ENCODE data around the gene LAG3. TPM values are rescaled to one million over a fixed set of nuclear protein-coding genes. Genes with fewer than 3 reads are reported as not detected.
A peak's percentile ranks its signal among the peaks of the same experiment; 100 is the strongest.

The LAG3 gene
- total RNA-seq, 1 experiment from 2014 or later: 2.6 TPM

DNA sequence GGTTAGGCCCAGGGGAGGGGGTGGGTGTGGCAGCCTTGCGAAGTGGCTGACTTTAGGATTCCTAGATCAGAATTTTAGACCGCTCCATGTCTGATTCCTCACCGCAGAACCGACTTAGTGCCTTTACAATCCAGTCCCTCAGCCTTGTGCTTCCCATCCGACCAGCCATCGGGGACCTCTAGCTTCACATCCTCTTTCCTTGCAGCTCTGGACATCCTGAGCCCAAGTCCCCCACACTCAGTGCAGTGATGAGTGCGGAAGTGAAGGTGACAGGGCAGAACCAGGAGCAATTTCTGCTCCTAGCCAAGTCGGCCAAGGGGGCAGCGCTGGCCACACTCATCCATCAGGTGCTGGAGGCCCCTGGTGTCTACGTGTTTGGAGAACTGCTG lies 47.9 kb upstream of the LAG3 start (continued):
- TF ChIP-seq, protein P1, sequence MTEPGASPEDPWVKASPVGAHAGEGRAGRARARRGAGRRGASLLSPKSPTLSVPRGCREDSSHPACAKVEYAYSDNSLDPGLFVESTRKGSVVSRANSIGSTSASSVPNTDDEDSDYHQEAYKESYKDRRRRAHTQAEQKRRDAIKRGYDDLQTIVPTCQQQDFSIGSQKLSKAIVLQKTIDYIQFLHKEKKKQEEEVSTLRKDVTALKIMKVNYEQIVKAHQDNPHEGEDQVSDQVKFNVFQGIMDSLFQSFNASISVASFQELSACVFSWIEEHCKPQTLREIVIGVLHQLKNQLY (CRISPR knock-in tag; IDR thresholded peaks at IDR 0.05): no peak
- TF ChIP-seq NR1H2 (CRISPR knock-in tag; IDR thresholded peaks at IDR 0.05) (no peak), JAZF1 (CRISPR knock-in tag; IDR thresholded peaks at IDR 0.05) (no peak), SMAD4 (CRISPR knock-in tag; IDR thresholded peaks at IDR 0.05) (no peak)
- TF ChIP-seq, protein P2, sequence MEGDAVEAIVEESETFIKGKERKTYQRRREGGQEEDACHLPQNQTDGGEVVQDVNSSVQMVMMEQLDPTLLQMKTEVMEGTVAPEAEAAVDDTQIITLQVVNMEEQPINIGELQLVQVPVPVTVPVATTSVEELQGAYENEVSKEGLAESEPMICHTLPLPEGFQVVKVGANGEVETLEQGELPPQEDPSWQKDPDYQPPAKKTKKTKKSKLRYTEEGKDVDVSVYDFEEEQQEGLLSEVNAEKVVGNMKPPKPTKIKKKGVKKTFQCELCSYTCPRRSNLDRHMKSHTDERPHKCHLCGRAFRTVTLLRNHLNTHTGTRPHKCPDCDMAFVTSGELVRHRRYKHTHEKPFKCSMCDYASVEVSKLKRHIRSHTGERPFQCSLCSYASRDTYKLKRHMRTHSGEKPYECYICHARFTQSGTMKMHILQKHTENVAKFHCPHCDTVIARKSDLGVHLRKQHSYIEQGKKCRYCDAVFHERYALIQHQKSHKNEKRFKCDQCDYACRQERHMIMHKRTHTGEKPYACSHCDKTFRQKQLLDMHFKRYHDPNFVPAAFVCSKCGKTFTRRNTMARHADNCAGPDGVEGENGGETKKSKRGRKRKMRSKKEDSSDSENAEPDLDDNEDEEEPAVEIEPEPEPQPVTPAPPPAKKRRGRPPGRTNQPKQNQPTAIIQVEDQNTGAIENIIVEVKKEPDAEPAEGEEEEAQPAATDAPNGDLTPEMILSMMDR (IDR thresholded peaks at IDR 0.05): no peak

DNA sequence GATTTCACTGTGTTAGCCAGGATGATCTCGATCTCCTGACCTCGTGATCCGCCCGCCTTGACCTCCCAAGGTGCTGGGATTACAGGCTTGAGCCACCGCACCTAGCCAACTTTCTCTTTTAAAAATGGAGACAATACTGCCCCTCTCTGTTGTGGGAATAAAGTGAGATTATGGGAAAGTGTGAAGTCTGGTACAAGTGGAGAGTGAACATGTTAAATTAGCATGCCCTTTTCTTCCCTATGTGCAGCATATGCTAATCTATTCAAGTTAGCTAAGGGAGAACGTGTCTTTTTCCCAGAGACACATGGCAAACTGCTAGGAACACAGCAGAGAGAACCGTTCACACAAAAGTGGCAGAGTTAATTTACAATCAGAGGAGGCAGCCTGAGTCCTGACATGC lies 47.0 kb upstream of the LAG3 start:
- ChIA-PET CTCF (interaction anchor here (2.0 to 2.4 kb wide), 3 partner anchors 28 to 110 kb away, joined by 11 to 24 read pairs (median 14); partner anchors contain the start of gene MLF2), POLR2A (interaction anchor here (0.6 to 0.7 kb wide), 2 partner anchors 41 to 49 kb away, joined by 3 to 5 read pairs; partner anchors contain the start of gene PTMS)
- no peak overlapping the region; the same call in 1 of the 2 replicates for H3K27ac Mint-ChIP-seq

DNA sequence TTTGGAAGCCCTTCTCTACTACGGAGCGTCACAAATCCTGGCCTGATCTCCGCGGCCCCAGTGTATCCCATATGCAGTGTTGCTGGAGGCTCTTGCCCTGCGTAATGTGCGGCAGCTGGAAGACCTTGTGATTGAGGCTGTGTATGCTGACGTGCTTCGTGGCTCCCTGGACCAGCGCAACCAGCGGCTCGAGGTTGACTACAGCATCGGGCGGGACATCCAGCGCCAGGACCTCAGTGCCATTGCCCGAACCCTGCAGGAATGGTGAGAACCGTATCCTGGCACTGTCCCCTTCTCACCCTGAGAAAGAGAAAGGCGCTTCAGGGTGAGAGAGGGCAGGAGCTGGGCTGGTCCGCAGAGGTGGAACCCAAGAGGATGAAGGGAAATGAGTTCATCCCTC lies 43.1 kb upstream of the LAG3 start:
- no peak for ATAC-seq
- Mint-ChIP-seq H3K27me3 (ENCODE audit: low read depth) (no peaks in the 10 kb centered on the region), H3K27ac (no peak overlapping the region), H3K4me1 (peaks cover 6% of the 10 kb centered on the region), H3K36me3 (peaks cover 35% of the 10 kb centered on the region), H3K9me3 (no peaks in the 10 kb centered on the region), H3K4me3 (no peak overlapping the region)
- CTCF ChIA-PET: no interaction called here
- no peak for DNase-seq (ENCODE audit: low spot score)
- POLR2A ChIA-PET: no interaction called here
- TF ChIP-seq SP1 (CRISPR knock-in tag; conservative IDR thresholded peaks at IDR 0.05): no peak
- no peak for TF ChIP-seq IRF2 (CRISPR knock-in tag; IDR thresholded peaks at IDR 0.05; ENCODE audit: borderline replicate concordance, low read depth)
- no peak for TF ChIP-seq ZNF423 (CRISPR knock-in tag; IDR thresholded peaks at IDR 0.05)
- TF ChIP-seq ZNF263 (CRISPR knock-in tag; IDR thresholded peaks at IDR 0.05; ENCODE audit: low read depth): no peak
- TF ChIP-seq, protein P3, sequence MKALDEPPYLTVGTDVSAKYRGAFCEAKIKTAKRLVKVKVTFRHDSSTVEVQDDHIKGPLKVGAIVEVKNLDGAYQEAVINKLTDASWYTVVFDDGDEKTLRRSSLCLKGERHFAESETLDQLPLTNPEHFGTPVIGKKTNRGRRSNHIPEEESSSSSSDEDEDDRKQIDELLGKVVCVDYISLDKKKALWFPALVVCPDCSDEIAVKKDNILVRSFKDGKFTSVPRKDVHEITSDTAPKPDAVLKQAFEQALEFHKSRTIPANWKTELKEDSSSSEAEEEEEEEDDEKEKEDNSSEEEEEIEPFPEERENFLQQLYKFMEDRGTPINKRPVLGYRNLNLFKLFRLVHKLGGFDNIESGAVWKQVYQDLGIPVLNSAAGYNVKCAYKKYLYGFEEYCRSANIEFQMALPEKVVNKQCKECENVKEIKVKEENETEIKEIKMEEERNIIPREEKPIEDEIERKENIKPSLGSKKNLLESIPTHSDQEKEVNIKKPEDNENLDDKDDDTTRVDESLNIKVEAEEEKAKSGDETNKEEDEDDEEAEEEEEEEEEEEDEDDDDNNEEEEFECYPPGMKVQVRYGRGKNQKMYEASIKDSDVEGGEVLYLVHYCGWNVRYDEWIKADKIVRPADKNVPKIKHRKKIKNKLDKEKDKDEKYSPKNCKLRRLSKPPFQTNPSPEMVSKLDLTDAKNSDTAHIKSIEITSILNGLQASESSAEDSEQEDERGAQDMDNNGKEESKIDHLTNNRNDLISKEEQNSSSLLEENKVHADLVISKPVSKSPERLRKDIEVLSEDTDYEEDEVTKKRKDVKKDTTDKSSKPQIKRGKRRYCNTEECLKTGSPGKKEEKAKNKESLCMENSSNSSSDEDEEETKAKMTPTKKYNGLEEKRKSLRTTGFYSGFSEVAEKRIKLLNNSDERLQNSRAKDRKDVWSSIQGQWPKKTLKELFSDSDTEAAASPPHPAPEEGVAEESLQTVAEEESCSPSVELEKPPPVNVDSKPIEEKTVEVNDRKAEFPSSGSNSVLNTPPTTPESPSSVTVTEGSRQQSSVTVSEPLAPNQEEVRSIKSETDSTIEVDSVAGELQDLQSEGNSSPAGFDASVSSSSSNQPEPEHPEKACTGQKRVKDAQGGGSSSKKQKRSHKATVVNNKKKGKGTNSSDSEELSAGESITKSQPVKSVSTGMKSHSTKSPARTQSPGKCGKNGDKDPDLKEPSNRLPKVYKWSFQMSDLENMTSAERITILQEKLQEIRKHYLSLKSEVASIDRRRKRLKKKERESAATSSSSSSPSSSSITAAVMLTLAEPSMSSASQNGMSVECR (CRISPR knock-in tag; IDR thresholded peaks at IDR 0.05; ENCODE audit: borderline replicate concordance): no peak
- TF ChIP-seq NR1H2 (CRISPR knock-in tag; IDR thresholded peaks at IDR 0.05): no peak
- no peak for TF ChIP-seq NR2C2 (CRISPR knock-in tag; IDR thresholded peaks at IDR 0.05)
- TF ChIP-seq, protein P4, sequence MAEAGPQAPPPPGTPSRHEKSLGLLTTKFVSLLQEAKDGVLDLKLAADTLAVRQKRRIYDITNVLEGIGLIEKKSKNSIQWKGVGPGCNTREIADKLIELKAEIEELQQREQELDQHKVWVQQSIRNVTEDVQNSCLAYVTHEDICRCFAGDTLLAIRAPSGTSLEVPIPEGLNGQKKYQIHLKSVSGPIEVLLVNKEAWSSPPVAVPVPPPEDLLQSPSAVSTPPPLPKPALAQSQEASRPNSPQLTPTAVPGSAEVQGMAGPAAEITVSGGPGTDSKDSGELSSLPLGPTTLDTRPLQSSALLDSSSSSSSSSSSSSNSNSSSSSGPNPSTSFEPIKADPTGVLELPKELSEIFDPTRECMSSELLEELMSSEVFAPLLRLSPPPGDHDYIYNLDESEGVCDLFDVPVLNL (CRISPR knock-in tag; IDR thresholded peaks at IDR 0.05; ENCODE audit: borderline replicate concordance, low read depth): no peak

More for the DNA sequence above, 47.0 kb upstream of the LAG3 start:
- ATAC-seq (no peak), DNase-seq (ENCODE audit: low spot score) (no peak)
- H3K27me3 Mint-ChIP-seq (ENCODE audit: low read depth): peaks cover 10% of the 10 kb centered on the region
- peaks cover 26% of the 10 kb centered on the region for H3K36me3 Mint-ChIP-seq
- peak overlapping the region; percentile 88 for H3K4me3 Mint-ChIP-seq
- TF ChIP-seq, protein P5, sequence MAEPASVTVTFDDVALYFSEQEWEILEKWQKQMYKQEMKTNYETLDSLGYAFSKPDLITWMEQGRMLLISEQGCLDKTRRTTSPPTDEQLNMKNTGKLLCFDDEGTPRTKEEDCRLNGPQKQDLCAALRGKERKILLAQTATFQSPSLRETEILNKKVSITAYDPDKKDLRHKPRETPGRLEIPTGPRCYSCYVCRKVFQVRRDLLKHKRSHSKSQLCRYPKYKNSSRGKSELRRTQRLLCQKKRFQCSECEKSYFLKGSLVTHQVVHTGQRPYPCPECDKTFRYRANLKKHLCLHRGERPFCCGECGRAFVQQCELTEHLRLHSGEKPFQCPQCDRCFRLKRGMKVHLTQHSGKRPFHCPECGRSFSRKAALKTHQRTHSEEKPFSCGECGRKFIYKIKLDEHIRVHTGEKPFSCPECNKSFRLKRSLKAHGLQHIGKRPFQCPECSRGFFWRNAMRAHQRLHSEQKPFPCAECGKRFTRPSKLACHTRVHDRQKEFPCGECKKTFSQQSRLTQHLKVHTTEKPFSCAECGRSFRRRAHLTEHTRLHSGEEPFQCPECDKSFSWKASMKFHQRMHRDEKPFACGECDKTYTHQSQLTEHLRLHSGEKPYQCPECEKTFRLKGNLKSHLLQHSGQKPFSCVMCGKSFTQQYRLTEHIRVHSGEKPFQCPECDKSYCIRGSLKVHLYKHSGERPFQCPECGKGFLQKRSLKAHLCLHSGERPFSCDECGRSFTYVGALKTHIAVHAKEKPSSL (CRISPR knock-in tag; conservative IDR thresholded peaks at IDR 0.05): no peak
- TF ChIP-seq ZBTB21 (CRISPR knock-in tag; IDR thresholded peaks at IDR 0.05; ENCODE audit: borderline replicate concordance): no peak
- TF ChIP-seq NR2C2 (CRISPR knock-in tag; IDR thresholded peaks at IDR 0.05): no peak
- no peak for TF ChIP-seq GABPB1 (CRISPR knock-in tag; IDR thresholded peaks at IDR 0.05)
- TF ChIP-seq CREM (CRISPR knock-in tag; IDR thresholded peaks at IDR 0.05): no peak
- no peak for TF ChIP-seq FOXK1 (CRISPR knock-in tag; IDR thresholded peaks at IDR 0.05)
- TF ChIP-seq MYBL2 (CRISPR knock-in tag; IDR thresholded peaks at IDR 0.05): no peak
- no peak for TF ChIP-seq ATF1 (CRISPR knock-in tag; IDR thresholded peaks at IDR 0.05)
- no peak for TF ChIP-seq GTF2I (CRISPR knock-in tag; conservative IDR thresholded peaks at IDR 0.05)
- TF ChIP-seq, protein P4 (CRISPR knock-in tag; IDR thresholded peaks at IDR 0.05; ENCODE audit: borderline replicate concordance, low read depth): no peak
- TF ChIP-seq, protein P6, sequence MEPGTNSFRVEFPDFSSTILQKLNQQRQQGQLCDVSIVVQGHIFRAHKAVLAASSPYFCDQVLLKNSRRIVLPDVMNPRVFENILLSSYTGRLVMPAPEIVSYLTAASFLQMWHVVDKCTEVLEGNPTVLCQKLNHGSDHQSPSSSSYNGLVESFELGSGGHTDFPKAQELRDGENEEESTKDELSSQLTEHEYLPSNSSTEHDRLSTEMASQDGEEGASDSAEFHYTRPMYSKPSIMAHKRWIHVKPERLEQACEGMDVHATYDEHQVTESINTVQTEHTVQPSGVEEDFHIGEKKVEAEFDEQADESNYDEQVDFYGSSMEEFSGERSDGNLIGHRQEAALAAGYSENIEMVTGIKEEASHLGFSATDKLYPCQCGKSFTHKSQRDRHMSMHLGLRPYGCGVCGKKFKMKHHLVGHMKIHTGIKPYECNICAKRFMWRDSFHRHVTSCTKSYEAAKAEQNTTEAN (CRISPR knock-in tag; IDR thresholded peaks at IDR 0.05): no peak
- no peak for TF ChIP-seq ZNF121 (CRISPR knock-in tag; IDR thresholded peaks at IDR 0.05)
- no peak for TF ChIP-seq GRHL2 (CRISPR knock-in tag; IDR thresholded peaks at IDR 0.05; ENCODE audit: insufficient replicate concordance, severe bottlenecking)
- no peak for TF ChIP-seq ZNF232 (CRISPR knock-in tag; IDR thresholded peaks at IDR 0.05)
- H3K9me3 Mint-ChIP-seq: no peaks in the 10 kb centered on the region
- H3K4me1 Mint-ChIP-seq: peaks cover 11% of the 10 kb centered on the region
